Progenitor cell of endocrine pancreas (in vitro differentiated cells): ENCODE measurements around the gene ZFHX3. TPM values are rescaled to one million over a fixed set of nuclear protein-coding genes. Genes with fewer than 3 reads are reported as not detected.
A peak's percentile ranks its signal among the peaks of the same experiment; 100 is the strongest.

Experiments used
- DNase-seq: peaks from one replicate; pipeline ENCODE4 v3.0.0; 2021; ENCODE audit warnings: low spot score; ENCODE audit not compliant: unreplicated experiment
- H3K27ac Mint-ChIP-seq: 2 replicates; pipeline ENCODE4 v1.8.0; 2021; ENCODE audit warnings: mild to moderate bottlenecking, moderate library complexity, mixed read lengths
- H3K27me3 Mint-ChIP-seq: 2 replicates; pipeline ENCODE4 v1.8.0; 2021; ENCODE audit warnings: mixed read lengths
- H3K36me3 Mint-ChIP-seq: 2 replicates; pipeline ENCODE4 v1.8.0; 2022; ENCODE audit warnings: mixed read lengths; ENCODE audit not compliant: insufficient read depth
- H3K4me1 Mint-ChIP-seq: 2 replicates; pipeline ENCODE4 v1.8.0; 2021; ENCODE audit warnings: low read depth, mixed read lengths
- H3K4me3 Mint-ChIP-seq: 2 replicates; pipeline ENCODE4 v1.8.0; 2021; ENCODE audit warnings: low read depth, mild to moderate bottlenecking, moderate library complexity, mixed read lengths
- H3K9me3 Mint-ChIP-seq: 2 replicates; pipeline ENCODE4 v1.8.0; 2021; ENCODE audit warnings: low read depth, mixed read lengths
- CTCF ChIP-seq: fragments of 200-600 bp; sonication (generic); IDR thresholded peaks from one replicate; pipeline ENCODE4 v1.5.0; 2021; ENCODE audit warnings: antibody characterized with exemption, mild to moderate bottlenecking; ENCODE audit not compliant: unreplicated experiment
- total RNA-seq: library from RNA; stranded (reverse); gene quantifications from 2 replicates; pipeline ENCODE4 v1.2.1, GENCODE V29; 2021

ZFHX3 gene
- total RNA-seq, 1 donor from 2014 or later, result 54.0 TPM

- no peak overlapping the region for H3K4me3 Mint-ChIP-seq
- H3K36me3 Mint-ChIP-seq, result peaks cover 8% of the 10 kb centered on the region
- H3K27me3 Mint-ChIP-seq, result no peaks in the 10 kb centered on the region
- no peaks in the 10 kb centered on the region for H3K9me3 Mint-ChIP-seq
- peaks cover 55% of the 10 kb centered on the region for H3K4me1 Mint-ChIP-seq
- peak overlapping the region; percentile 53 for H3K27ac Mint-ChIP-seq
- TF ChIP-seq CTCF, result no peak
- DNase-seq, result no peak
These were observed 153.4 kb downstream of the ZFHX3 start for GRCh38 chr16:72894293-72895151.

- DNase-seq, result no peak
- TF ChIP-seq CTCF, result no peak
- Mint-ChIP-seq H3K4me3 (no peak overlapping the region), H3K27ac (peak overlapping the region; percentile 7), H3K36me3 (peaks cover 25% of the 10 kb centered on the region), H3K4me1 (peaks cover 30% of the 10 kb centered on the region), H3K27me3 (no peaks in the 10 kb centered on the region), H3K9me3 (no peaks in the 10 kb centered on the region)
These were observed 156.4 kb downstream of the ZFHX3 start for GRCh38 chr16:72891291-72892227.

GRCh38 chr16:72890587-72890986, 157.3 kb downstream of the ZFHX3 start:
- no peak for TF ChIP-seq CTCF
- Mint-ChIP-seq H3K9me3 (no peaks in the 10 kb centered on the region), H3K27ac (peak overlapping the region; percentile 43), H3K4me1 (peaks cover 22% of the 10 kb centered on the region), H3K4me3 (no peak overlapping the region), H3K36me3 (peaks cover 32% of the 10 kb centered on the region), H3K27me3 (no peaks in the 10 kb centered on the region)
- DNase-seq, result no peak

- Mint-ChIP-seq H3K36me3 (peaks cover 36% of the 10 kb centered on the region), H3K27ac (peak overlapping the region; percentile 65), H3K9me3 (no peaks in the 10 kb centered on the region), H3K27me3 (no peaks in the 10 kb centered on the region), H3K4me1 (peaks cover 17% of the 10 kb centered on the region), H3K4me3 (no peak overlapping the region)
- DNase-seq, result no peak
- no peak for TF ChIP-seq CTCF
These were observed 158.0 kb downstream of the ZFHX3 start for GRCh38 chr16:72889616-72890582.
